UCSD-AML1 (cell line): Measurements from ENCODE around the gene MACO1.
"Not testable (repeated sequence)": the region's sequence is repeated elsewhere in the genome, so short reads cannot be mapped to it uniquely, and the experiment has no call there.

Source experiments
- DNase-seq: peaks from one replicate; lab custom pipeline; 2025; ENCODE audit not compliant: unreplicated experiment; lab: John Stamatoyannopoulos, UW

MACO1 gene

DNA sequence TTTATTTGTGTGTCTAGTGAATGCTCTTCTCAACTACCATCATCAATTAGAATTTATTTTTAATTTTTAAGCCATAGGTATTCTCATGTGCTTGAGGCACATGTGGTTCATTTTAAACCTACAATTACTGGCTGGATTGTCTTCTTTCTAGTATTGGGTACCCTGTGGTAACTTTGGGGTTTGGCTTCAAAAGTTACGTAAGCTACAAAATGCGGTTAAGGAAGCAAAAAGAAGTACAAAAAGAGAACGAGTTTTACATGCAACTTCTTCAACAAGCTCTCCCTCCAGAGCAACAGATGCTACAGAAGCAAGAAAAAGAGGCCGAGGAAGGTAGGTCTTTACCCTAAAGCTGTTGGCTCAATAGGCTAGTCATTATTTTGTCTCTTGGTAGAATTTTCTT is 25.8 kb downstream of the MACO1 start:
- no peak for DNase-seq

DNA sequence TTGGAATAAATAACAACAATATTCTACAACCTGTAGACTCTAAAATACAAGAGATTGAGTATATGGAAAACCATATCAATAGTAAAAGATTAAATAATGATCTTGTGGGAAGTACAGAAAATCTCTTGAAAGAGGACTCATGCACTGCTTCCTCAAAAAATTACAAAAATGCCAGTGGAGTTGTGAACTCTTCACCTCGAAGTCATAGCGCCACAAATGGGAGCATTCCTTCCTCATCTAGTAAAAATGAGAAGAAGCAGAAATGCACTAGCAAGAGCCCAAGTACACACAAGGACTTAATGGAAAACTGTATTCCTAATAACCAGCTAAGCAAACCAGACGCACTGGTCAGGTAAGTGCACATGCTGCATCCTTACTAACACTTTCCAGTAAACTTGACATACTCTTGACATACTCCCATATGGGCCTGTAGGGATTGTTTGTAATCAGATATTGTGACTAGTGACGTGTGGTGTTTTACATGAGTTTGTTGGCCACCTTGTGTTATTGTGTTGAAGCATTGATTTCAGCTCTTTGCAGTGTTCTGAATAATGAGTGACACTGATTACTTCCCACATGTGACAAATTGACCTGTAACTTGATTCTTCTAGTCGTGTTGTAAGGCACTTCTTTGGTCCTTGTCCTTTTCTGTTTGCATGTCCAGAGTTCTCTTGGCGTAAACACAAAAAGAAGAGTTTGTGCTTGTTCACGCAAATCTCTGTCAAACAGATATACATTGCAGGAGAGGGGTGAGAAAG is 28.0 kb downstream of the MACO1 start:
- DNase-seq: no peak

DNA sequence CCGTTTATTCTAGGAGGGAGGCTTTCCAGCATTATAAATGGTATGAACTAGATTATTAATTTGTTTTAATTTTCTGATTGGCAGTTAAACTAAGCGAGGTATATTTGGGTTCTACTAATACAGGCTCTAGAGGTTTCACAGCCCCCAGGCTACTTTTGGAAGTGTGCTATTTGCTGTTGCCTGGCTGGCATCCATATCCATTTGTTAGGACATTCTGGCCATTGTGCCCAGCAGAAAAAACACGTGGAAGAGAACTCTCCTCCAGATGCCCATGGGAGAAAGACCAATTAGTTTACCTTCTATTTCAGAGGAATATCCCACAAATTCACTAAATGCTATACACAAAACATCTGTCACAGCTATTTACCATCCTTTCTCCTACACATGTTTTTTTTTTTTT is 29.3 kb downstream of the MACO1 start:
- no peak for DNase-seq

DNA sequence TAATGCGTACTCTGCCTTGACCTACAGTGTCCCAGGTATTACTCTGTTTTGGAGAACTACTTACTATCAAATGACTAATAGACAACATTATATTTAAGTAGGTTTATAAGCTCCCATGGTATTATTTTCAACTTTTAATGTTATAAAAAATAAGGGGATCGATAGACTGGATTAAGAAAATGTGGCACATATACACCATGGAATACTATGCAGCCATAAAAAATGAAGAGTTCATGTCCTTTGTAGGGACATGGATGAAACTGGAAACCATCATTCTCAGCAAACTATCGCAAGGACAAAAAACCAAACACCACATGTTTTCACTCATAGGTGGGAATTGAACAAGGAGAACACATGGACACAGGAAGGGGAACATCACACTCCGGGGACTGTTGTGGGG is 30.1 kb downstream of the MACO1 start:
- DNase-seq: not testable (repeated sequence)

DNA sequence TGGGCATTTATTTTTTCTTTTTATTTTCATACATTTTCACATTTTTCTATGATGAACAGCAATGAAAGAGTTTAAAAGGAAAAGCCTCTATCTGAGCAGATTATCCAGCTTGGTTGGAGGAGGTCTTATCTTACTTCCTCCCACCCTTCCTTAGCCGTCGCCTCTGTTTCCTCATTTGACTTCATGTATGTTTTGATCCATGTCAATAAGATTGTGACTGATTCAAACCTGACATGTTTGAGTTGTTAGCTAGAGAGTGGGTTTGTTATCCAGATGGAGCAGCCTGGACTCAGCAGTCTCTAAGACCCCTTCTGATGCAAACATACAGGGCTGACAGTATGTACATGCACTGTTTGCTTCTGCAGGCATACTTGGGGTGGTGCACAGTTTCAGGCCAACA is 31.2 kb downstream of the MACO1 start:
- peak; percentile 29 for DNase-seq

DNA sequence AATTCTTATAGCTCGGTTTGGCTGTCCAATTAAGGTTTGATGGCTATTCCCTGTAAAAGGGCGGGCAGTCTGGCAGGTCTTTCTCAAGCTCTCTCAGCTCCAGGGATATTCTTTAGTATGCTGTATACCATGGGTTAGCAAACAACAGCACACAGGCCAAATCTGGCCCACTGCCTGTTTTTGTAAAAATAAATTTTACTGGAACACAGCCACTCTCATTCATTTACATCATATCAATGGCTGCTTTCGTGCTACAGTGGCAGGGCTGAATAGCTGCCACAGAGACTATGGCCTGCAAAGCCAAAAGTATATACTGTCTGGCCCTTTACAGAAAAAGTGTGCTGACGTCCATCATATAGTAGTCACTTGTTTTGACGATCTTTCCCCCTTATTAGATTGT is 32.0 kb downstream of the MACO1 start:
- no peak for DNase-seq

DNA sequence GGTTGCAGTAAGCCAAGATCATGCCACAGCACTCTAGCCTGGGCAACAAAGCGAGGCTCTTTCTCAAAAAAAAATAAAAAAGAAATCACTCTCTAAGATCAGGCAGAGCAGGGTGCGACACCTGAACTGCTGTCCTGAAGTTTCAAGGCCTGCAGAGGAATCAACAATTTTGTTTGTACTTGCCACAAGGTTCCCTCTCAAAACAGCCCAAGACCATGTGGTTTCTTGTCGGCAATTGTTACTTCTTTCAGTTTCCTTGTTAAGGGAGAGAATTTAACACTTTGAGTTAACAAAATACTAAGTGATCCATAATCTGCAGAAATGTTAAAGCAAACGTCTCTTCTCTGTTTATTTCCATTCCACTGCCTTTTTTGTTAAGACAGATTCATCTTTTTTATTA is 36.5 kb downstream of the MACO1 start:
- DNase-seq: no peak

DNA sequence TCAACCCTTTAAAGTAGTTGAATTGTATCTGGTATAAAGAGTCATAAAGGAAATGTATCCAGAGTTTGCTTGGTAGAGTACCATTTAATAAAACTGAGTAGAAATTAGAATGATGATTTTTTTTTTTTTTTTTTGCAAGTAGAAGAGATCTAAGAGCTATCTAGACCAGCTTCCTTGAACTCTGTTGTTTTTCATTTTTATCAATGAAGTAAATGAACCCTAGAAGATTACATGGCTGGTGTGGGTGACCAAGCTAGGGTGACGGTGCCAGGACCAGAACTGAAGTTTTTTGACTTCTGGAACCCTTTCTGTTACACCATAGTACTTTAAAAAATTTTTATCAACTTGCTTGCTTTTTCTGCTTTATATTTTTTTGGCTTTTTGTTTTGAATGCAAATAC is 36.9 kb downstream of the MACO1 start:
- DNase-seq: no peak

DNA sequence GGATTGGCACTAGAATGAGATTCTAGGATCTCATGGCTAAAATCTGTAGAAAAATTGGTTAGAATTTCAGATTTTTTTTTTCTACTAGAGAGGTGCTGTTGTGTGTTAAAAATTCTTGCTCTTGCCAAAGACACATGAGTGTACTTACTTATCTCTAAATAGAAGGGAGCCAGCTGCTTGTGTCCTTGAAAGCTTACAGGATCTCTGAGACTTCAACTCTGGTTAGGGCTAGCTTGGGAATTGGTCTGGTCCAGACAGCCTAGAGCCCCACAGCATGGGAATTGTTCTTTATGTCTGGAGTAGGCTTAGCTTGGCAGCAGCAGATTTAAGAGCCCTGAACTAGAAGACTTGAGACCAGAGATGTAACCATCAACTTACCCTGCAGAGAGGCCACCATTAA is 37.3 kb downstream of the MACO1 start:
- no peak for DNase-seq

DNA sequence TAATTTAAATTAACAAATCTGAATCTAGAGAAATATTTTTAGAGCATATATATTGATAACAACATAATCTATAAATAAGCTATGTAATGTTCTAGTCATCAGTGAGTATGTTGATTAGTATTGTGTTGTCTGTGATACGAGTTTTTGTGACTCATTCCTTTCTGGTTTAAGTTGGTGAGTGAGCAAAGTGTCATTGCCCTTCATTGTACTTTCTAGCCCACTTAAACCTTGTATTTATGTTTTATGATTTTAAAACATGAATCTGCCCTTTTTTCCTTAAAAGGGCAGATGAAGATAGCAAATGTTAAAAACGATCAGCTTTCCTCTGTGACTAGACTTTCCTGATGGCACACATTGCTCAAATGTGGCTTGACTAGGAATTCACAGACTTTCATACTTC is 38.5 kb downstream of the MACO1 start:
- DNase-seq: no peak

DNA sequence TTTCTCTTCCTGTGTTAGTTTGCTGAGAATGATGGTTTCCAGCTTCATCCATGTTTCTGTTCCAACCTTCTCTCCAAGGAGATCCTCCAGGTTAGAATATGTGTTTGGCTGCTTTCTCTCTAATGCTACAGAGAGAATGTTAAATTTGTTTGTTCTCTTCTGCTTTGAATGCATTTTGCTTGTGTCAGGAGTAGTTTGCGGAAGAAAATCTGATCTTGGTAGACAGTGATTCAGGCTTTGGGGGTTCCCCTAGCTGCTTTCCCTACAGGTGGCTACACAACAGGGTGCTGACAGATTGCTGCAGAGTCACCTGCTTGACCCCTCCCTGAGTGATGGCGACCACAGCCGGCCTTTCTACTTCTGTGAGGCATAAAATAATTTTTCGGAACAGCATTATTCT is 41.8 kb downstream of the MACO1 start:
- no peak for DNase-seq

DNA sequence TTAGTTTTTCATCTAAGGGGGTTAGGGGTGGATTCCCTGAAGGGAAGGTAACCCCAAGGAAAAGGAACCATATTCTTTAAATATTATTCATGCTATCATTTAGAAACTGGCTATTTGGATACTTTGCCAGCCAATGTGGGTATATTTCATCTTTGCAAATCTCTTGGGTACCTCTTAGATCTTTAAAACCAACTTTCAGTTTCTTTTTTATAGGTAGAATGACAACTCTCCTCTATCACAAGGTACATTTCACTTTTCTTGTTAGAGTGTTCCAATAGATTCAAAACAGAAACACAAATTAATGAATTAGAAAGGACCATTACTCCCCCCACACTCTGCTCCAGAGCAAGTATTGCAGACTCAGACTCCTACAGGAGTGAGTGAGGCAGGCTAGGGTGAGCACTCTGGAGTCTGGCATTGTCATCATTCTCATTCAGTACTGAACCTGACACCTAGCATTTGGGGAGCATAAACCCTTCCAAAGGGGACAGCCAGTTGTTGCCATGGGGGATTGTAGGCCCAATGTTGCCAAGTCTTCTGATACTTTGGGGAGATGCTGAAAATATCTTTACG is 43.0 kb downstream of the MACO1 start:
- no peak for DNase-seq

DNA sequence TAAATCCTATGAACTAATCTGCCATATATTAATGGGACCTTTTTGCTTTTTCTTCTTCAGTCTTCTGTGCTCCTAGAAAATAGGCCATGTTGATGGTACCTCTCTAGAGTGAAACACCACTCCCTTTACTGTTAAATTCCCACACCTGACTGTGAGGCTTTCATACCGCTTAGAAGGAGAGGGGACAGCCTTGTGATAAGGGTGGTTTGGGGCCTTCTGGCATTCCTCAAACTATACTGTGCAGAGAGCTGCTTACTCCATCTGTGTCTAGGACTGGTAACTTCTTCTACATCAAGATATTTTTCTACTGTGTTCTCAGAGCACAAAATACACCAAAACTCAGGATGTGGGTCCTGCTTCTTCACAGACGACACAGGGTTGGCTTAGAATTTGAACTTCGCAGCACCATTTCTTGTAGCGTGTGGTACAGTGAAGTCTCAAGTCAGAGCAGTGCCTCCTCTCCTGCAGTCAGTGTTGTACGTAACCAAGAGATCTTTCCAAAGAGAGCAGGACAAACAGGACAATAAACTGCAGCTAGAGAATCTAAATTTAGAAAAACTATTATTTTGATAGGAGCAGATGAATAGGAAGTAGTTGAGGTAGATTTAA is 43.8 kb downstream of the MACO1 start:
- DNase-seq: no peak

DNA sequence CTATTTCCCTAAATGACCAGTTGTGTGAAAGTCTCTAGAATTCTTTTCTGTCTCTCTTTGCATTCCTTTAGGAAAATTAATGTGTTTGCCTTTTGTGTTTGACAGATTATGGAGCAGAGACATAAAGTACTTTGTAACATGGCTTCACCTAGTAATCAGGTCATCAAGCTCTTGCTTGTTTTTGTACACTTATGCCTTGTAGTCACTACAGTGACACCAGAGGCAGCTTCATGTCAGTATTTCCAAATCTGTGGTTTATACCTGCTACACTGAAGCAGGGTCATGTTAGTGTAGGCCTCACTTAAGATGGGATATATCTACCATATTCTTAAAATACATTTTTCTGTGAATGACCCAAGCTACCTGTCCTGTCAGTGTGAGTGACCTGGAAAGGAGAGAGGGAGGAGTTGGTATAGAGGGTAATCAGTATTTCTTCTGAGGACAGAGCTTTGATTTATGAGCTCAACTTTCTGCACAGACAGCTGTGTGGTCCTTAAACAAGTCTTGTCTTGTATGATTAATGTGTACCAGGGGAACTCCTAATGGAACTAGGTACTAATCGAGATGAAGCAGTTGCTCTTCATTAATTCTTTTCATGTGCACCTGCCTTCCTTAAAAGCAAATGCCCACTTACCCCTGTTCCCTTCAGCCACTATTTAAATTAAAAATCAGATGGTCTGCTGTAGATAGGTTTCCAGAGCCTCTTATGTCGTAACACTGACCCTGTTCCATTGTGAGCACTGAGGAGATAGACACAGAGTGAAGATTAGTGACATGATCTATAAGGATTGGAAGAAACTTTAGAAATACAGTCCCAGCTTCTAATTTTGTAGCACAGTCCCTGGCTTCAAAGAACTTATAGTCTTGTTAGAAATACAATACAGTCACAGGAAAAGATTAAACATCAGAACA is 45.7 kb downstream of the MACO1 start:
- DNase-seq: no peak

DNA sequence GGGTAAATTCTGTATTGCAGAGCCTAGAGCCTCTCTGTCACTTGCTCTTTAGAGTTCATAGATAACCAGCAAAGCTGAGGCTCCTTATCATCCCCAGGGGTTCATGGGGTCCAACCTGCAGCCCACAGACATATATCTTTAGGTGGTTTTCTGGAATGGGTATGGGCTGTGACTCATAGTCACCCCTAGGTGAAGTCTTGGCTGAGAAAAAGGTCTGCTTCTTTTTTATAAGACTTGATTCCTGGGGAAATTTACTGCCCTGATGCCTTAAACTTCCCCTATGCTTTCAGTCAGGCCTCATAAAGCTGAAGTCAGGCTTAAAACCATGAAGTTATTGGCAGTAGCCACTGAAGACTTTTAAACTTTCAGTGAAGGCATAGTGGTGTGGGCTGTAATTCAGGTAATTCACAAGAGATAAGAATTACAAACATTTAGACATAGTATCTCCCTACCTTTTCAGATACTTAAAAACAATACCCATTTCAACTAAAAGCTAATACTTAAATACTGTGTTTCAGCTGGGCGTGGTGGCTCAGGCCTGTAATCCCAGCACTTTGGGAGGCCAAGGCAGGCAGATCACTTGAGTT is 46.8 kb downstream of the MACO1 start:
- no peak for DNase-seq

DNA sequence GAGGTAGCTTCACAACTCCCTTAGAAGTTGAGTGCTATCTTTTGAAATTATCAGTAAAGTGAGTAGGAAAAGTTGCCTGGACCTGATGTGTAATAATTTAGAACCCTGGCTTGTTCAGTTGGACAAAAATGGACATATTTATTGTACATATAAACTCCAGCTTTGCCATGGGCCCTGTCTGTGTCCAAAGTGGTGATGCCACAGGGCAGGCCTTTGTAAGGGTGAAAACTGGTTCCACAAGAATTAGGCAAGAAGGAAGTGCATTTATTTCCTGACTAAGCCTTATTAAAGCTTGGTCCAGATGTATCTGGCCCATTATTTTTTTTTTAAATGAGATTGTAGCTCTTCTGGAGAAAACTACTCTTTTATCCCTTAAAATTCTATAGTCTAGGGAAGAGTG is 47.9 kb downstream of the MACO1 start:
- no peak for DNase-seq

DNA sequence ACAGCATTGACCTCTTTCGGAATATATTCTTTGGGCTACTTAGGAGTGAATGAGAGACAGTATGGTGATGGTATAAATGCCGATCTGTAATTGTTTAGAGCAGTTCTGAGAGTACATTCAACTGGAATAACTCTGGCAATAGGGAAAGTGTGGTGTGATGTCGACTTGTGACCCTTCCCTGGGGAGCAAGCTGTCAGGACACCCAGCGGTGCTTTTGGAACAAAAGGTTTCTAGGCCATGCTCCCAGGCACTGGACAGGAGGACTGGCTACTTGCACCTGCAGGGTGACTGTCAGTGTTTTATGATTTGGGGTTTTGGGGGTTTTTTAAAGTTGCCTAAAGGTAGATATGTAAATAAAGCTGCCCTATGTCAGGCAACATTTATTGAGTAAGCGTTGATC is 50.9 kb downstream of the MACO1 start:
- no peak for DNase-seq

DNA sequence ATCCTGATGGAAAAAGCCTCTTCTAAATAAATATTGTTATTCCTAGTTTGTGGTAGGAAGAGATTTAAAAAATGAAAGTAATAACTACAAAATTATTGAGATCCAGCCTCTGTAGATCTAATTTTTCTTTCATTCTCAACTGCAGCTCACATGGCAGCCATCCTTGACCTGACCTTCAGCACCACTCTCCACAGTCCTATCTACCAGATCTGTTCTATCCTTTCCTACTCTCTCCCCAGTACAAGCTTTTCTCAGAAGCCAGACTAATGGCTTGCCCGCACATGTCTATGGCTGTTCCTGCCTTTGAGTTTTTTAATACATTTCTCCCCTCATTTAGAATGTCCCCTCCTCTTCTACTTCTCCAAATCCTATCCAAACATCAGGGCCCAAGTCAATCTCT is 51.5 kb downstream of the MACO1 start:
- DNase-seq: no peak

DNA sequence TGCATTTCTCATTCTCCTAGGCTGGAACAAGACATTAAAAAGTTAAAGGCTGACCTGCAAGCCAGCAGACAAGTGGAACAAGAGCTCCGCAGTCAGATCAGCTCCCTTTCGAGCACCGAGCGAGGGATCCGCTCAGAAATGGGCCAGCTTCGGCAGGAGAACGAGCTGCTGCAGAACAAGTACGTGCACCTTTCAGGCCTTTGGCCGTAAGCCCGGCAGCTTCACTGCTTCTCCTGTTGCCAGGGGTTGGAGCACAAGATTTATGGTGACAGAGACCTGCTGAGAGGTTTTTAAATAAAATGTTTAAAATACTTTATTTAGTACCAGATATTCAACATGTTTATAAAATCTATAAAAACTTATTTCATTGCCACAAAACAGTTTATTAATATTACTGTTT is 53.4 kb downstream of the MACO1 start:
- DNase-seq: no peak

DNA sequence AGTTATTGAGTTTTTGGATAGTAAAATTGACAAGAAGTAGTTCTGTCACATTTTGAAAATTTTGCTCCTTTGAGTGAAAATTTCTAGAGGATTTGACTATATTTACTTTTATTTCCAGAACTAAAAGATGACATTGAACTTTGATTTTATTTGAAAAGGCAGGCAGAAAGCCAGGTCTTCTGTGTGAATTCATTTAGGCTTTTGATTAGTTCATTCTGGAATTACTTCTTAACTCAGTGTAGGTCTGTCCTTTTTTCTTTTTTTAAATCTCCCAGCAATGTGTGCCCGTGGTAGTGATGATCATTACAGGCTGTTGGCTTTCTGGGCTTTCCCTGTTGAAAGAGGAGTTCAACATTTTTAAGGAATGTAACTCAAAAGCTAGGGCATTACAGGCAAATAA is 53.8 kb downstream of the MACO1 start:
- no peak for DNase-seq
